NCI-H2107 (cell line): Measurements from ENCODE around the gene CENPL.
"Not testable (repeated sequence)": the region's sequence is repeated elsewhere in the genome, so short reads cannot be mapped to it uniquely, and the experiment has no call there.

Source experiments
- DNase-seq: peaks from one replicate; lab custom pipeline; 2025; lab: John Stamatoyannopoulos, UW

The CENPL gene

GRCh38 chr1:173857363-173857917 is 32.8 kb upstream of the CENPL start:
- DNase-seq = no peak

GRCh38 chr1:173856903-173857302 is 32.2 kb upstream of the CENPL start:
- no peak for DNase-seq

DNA sequence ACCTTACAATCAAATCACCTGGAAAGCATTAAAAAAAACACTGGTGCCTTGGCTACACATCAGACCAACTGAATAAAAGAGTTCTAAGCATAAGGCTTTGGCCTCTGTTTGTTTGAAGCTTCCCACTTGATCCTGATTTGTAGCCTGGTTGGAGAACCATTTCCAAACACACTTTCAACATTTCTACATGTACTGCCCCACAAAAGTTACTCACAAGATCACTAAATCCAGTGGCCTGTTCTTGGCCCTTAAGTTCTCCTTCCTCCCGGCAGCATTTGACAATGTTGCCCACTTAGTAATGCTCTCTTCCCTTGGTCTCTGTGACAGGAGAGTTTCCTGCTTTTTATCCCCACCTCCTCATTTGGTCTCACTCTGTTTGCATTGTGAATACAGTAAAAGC is 31.3 kb upstream of the CENPL start:
- DNase-seq = no peak

GRCh38 chr1:173853074-173853473 is 28.4 kb upstream of the CENPL start:
- DNase-seq = no peak

GRCh38 chr1:173852105-173852504 is 27.4 kb upstream of the CENPL start:
- DNase-seq = no peak

DNA sequence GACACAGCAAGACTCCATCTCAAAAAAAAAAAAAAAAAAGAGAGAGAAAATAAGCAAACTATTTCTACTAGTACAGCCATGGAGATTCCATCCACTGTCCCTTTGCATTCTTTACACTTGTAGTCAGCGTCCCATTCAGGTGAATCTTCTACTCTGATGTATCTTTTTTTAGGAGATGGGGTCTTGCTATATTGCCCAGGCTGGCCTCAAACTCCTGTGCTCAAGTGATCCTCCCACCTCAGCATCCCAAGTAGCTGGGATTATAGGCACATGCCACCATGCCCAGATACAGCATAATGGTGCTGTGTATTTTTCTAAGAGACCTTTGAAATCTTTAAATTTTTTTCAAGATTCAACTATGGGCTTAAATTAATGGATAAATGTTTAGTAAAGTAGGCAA is 8.1 kb upstream of the CENPL start:
- no peak for DNase-seq

DNA sequence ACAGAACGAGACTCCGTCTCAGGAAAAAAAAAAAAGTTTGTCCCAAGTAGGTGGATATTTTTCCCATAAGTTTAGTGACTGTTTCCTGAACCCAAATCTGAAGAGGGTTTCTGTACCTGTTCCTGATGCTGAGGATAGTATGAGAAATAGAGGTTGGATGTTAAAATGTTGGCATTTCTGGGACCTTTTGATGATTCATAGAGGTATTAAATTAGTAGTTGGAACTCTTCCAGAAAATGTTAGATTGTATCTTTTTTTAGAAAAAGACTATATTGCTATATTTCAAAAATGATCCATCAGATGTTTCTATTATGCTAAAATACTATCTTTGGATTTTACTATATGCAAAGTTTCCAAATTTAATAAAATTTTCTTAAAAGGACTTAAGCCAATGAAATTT is 2.9 kb upstream of the CENPL start:
- DNase-seq = no peak

- no peak for DNase-seq
Measured at GRCh38 chr1:173823781-173824314, 835 bp downstream of the CENPL start.

GRCh38 chr1:173821680-173822079 is 3.0 kb downstream of the CENPL start:
- no peak for DNase-seq

GRCh38 chr1:173818459-173818858 is 6.2 kb downstream of the CENPL start:
- DNase-seq = no peak

GRCh38 chr1:173813654-173814053 is 11.0 kb downstream of the CENPL start:
- not testable (repeated sequence) for DNase-seq

GRCh38 chr1:173802961-173803360 is 21.7 kb downstream of the CENPL start:
- DNase-seq = no peak

- not testable (repeated sequence) for DNase-seq
Measured at GRCh38 chr1:173799995-173800394, 24.7 kb downstream of the CENPL start.

- DNase-seq = no peak
Measured at GRCh38 chr1:173798078-173798477, 26.6 kb downstream of the CENPL start.

DNA sequence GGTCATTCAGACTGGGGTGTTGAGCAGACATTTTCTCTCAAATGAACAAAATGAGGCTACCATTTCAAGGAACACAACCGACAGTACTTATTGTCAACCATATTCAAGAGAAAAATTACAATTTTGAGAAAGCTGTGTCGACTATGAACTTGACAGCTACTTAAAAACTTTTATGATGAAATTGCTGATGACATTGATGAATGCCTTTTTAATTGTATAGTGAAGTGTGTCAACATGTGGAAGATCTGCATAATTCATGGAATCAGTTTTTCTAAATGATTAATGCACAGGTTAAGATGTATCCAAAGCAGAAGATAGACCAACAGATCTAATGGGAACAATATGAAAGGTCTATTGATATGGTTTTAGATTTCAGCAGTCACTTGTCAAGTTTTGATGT is 34.8 kb downstream of the CENPL start:
- no peak for DNase-seq

GRCh38 chr1:173784997-173785396 is 39.7 kb downstream of the CENPL start:
- no peak for DNase-seq

DNA sequence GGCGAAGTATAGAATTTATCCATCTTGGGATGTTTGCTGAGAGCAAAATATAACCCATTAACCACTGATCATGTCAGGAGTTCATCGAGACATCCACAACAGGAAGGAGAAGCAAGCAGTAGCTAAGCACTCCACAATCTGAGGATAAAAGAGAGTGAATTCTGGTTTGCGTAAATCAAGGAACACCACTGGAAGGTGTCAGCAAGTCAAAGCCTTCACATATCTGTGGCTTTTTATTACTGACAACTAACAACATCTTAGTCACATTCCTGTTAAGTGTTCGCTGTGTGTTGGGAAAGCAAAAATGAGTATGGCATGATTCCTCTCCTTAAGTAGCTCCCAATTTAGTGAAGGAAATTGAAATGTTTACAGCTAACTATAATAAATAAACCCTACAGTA is 44.7 kb downstream of the CENPL start:
- DNase-seq = no peak

DNA sequence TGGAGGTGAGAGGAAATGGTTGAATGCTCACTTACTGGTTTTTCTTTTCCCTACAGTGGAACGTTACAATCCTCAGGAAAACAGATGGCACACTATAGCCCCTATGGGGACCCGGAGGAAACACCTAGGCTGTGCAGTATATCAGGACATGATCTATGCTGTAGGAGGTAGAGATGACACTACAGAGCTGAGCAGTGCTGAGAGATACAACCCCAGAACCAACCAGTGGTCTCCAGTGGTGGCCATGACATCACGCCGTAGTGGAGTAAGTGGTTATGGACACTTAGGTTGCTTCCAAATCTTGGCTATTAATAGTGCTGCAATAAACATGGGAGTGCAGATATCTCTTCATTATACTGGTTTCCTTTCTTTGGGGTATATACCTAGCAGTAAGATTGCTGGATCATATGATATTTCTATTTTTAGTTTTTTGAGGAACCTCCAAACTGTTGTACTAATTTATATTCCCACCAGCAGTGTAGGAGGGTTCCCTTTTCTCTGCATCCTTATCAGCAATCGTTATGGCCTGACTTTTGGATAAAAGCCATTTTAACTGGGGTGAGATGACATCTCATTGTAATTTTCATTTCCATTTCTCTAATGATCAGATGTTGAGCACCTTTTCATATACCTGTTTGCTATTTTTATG is 49.0 kb downstream of the CENPL start:
- no peak for DNase-seq

GRCh38 chr1:173771560-173771959 is 53.1 kb downstream of the CENPL start:
- DNase-seq = no peak

- not testable (repeated sequence) for DNase-seq
Measured at GRCh38 chr1:173770330-173770729, 54.4 kb downstream of the CENPL start.

DNA sequence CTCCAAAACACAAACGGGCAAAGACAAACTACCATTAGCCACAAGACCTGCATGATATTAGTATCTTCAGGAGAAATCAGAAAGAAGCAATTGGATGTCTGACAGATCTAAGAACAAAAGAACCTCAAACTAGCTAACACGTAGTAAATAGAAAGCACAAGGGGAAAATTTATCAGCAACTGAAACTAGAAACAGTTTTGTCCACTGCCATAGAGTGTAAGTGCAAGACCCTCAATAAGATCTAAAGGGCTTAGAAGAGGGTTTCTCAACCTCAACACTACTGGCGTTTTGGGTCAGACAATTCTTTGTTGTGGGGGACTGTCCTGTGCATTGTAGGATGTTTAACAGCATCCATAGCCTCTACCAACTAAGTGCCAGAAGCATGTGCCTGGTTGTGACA is 55.9 kb downstream of the CENPL start:
- DNase-seq = no peak

DNA sequence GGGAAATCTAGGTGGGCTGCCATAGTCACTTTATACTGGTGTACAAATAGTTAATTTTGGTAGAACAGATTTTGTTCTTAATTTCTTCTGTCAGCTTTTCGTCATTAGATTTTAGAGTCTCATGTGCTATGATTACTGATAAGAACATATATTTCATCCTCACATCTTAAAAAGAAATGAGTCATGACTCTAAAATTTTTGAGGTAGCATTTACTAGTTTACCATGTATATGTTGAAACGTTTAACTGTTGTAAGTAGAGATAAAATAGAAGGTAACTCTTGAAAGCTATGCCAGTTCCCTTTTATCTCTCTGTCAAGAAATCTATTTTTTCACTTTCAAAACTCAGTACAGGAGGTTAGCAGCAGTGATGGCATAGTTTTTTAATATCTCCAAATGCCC is 56.5 kb downstream of the CENPL start:
- DNase-seq = no peak

DNA sequence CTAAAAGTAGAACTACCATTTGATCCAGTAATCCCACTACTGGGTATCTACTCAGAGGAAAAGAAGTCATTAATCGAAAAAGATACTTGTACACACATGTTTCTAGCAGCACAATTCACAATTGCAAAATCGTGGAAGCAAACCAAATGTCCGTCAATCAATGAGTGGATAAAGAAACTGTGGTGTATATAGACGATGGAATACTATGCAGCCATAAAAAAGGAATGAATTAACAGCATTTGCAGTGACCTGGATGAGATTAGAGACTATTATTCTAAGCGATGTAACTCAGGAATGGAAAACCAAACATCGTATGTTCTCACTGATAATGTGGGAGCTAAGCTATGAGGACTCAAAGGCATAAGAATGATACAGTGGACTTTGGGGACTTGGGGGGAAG is 60.4 kb downstream of the CENPL start:
- not testable (repeated sequence) for DNase-seq

DNA sequence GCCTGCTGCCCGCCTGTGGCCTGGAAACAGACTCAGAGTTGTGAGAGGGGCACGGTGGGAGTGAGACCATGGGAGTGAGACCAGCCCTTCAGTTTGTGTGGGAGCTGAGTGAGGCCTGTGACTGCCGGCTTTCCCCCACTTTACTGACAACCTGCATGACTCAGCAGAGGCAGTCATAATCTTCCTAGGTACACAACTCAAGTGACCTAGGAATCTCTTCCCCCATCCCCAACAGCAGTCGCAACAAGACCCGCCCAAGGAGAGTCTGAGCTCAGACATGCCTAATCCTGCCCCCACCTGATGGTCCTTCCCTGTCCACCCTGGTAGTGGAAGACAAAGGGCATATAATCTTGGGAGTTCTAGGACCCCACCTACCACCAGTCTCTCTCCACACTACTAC is 65.7 kb downstream of the CENPL start:
- no peak for DNase-seq
